ENCODE results near the gene APLN.

DNA sequence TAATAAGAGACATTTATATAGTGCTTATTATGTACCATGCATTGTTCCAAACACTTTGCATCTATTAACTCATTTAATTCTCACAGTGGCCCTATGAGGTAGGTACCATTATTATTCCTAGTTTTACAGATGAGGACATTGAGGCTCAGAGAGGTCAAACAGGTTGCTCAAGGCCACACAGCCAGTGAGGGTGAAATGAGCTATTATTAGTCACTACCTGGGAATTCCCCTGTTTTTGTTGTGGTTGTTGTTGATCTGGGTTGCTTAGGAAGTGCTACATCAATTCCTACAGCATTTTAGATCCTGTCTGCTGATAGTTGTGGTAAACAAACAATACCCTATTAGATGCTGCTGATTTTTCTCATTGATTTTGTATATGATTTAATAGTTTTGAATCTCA, 41.2 kb downstream of the APLN start:
- TF ChIP-seq POLR2AphosphoS5 (IDR thresholded peaks at IDR 0.05; ENCODE audit: low read depth, low read length) (no peak), POLR2A (IDR thresholded peaks at IDR 0.05; ENCODE audit: low read depth, low read length) (no peak)
